Dermis blood vessel endothelial cell (primary cell): ENCODE measurements around the gene SDF2L1. TPM values are rescaled to one million over a fixed set of nuclear protein-coding genes. Genes with fewer than 3 reads are reported as not detected.
"Not testable (repeated sequence)": the region's sequence is repeated elsewhere in the genome, so short reads cannot be mapped to it uniquely, and the experiment has no call there.

Source experiments
- DNase-seq: peaks from one replicate; pipeline ENCODE4 v3.0.0; 2010
- total RNA-seq: library from RNA; depleted of rRNA; stranded (reverse); fragments of >200 nt; gene quantifications from 2 replicates; pipeline ENCODE4 v1.2.3, GENCODE V29; 2014

The SDF2L1 gene
- total RNA-seq, 1 donor from 2014 or later, result 31.1 TPM

GRCh38 chr22:21637450-21637849 is 4.7 kb upstream of the SDF2L1 start:
- DNase-seq, result not testable (repeated sequence)

GRCh38 chr22:21639359-21639758 is 2.7 kb upstream of the SDF2L1 start:
- DNase-seq, result no peak

- DNase-seq, result no peak
Observed at GRCh38 chr22:21640810-21641209, 1.3 kb upstream of the SDF2L1 start.

- DNase-seq, result peak; percentile 79
Observed at GRCh38 chr22:21641417-21641788, 699 bp upstream of the SDF2L1 start.

- DNase-seq, result peak; percentile 70
Observed at GRCh38 chr22:21642584-21643448, 714 bp downstream of the SDF2L1 start.

GRCh38 chr22:21643533-21644357 is 1.6 kb downstream of the SDF2L1 start:
- DNase-seq, result no peak

- not testable (repeated sequence) for DNase-seq
Observed at GRCh38 chr22:21645513-21645912, 3.4 kb downstream of the SDF2L1 start.

- DNase-seq, result peak; percentile 89
Observed at GRCh38 chr22:21646608-21647590, 4.8 kb downstream of the SDF2L1 start.

- no peak for DNase-seq
Observed at GRCh38 chr22:21650280-21650679, 8.2 kb downstream of the SDF2L1 start.

GRCh38 chr22:21650823-21651520 is 8.9 kb downstream of the SDF2L1 start:
- DNase-seq, result no peak

- no peak for DNase-seq
Observed at GRCh38 chr22:21651521-21652009, 9.5 kb downstream of the SDF2L1 start.

GRCh38 chr22:21652010-21652546 is 10.0 kb downstream of the SDF2L1 start:
- peak; percentile 89 for DNase-seq

GRCh38 chr22:21652547-21653545 is 10.7 kb downstream of the SDF2L1 start:
- no peak for DNase-seq

GRCh38 chr22:21657020-21657359 is 14.9 kb downstream of the SDF2L1 start:
- no peak for DNase-seq

GRCh38 chr22:21657360-21658032 is 15.4 kb downstream of the SDF2L1 start:
- DNase-seq, result peak; percentile 61

GRCh38 chr22:21659864-21660525 is 17.9 kb downstream of the SDF2L1 start:
- no peak for DNase-seq

- DNase-seq, result no peak
Observed at GRCh38 chr22:21660904-21661303, 18.8 kb downstream of the SDF2L1 start.

- no peak for DNase-seq
Observed at GRCh38 chr22:21661991-21662390, 19.9 kb downstream of the SDF2L1 start.

- DNase-seq, result no peak
Observed at GRCh38 chr22:21663738-21664137, 21.6 kb downstream of the SDF2L1 start.
